Measurements from ENCODE around the gene ZNF397. TPM values are rescaled to one million over a fixed set of nuclear protein-coding genes. Genes with fewer than 3 reads are reported as not detected.

The ZNF397 gene
- total and polyA plus RNA-seq, 2 of the 13 experiments (the other 11 are each of a cell fraction or from before 2014, with no cell fraction given), result 4.7 to 9.4 TPM

DNA sequence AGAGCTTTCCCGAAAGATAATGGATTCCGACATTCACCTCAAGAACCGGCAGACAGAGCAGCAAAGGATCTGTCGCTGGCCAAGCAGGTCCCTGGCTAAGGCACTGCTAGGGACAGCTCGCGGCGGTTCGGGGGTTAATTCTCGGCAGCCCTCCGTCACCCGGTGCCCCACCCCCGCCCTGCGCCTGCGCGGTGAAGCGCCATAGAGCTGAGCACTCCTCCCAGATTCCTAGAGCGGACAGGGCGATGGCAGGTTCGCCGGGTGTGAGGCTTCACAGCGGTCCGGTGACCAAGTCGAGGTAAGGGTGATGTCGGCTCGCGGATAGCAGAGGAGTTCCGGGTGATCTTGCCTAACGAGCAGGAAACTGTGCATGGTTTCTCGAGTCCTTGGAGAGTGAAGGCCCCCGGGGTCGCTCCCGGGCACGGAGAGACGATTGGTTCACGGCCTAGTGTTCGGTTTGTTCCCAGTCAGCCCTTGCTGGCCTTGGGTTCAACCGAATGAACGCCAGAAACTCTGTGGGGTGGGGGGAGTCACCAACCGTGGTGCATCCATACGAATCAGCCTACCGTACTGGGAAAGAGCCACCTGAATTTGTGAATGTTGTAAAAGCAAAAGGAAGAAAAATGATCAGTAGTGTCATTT, 49.4 kb downstream of the ZNF397 start, which contains the start of gene ZSCAN30 (continued):
- TF ChIP-seq, protein P1, sequence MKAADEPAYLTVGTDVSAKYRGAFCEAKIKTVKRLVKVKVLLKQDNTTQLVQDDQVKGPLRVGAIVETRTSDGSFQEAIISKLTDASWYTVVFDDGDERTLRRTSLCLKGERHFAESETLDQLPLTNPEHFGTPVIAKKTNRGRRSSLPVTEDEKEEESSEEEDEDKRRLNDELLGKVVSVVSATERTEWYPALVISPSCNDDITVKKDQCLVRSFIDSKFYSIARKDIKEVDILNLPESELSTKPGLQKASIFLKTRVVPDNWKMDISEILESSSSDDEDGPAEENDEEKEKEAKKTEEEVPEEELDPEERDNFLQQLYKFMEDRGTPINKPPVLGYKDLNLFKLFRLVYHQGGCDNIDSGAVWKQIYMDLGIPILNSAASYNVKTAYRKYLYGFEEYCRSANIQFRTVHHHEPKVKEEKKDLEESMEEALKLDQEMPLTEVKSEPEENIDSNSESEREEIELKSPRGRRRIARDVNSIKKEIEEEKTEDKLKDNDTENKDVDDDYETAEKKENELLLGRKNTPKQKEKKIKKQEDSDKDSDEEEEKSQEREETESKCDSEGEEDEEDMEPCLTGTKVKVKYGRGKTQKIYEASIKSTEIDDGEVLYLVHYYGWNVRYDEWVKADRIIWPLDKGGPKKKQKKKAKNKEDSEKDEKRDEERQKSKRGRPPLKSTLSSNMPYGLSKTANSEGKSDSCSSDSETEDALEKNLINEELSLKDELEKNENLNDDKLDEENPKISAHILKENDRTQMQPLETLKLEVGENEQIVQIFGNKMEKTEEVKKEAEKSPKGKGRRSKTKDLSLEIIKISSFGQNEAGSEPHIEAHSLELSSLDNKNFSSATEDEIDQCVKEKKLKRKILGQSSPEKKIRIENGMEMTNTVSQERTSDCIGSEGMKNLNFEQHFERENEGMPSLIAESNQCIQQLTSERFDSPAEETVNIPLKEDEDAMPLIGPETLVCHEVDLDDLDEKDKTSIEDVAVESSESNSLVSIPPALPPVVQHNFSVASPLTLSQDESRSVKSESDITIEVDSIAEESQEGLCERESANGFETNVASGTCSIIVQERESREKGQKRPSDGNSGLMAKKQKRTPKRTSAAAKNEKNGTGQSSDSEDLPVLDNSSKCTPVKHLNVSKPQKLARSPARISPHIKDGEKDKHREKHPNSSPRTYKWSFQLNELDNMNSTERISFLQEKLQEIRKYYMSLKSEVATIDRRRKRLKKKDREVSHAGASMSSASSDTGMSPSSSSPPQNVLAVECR (CRISPR knock-in tag; IDR thresholded peaks at IDR 0.05; ENCODE audit: borderline replicate concordance), result peak; percentile 92
- TF ChIP-seq HES4 (CRISPR knock-in tag; IDR thresholded peaks at IDR 0.05; ENCODE audit: borderline replicate concordance), result peak; percentile 99
- peak; percentile 92 for TF ChIP-seq ZNF816 (CRISPR knock-in tag; IDR thresholded peaks at IDR 0.05; ENCODE audit: borderline replicate concordance)
- TF ChIP-seq JUNB (CRISPR knock-in tag; IDR thresholded peaks at IDR 0.05; ENCODE audit: borderline replicate concordance), result no peak
- no peak for TF ChIP-seq HOXA9 (CRISPR knock-in tag; IDR thresholded peaks at IDR 0.05; ENCODE audit: borderline replicate concordance)
- TF ChIP-seq MYC (CRISPR knock-in tag; IDR thresholded peaks at IDR 0.05; ENCODE audit: borderline replicate concordance), result peak; percentile 79
- peak; percentile 83; the same call in 1 of the 2 replicates for TF ChIP-seq ZNF644 (CRISPR knock-in tag; IDR thresholded peaks at IDR 0.05; ENCODE audit: low read depth)
- no peak for TF ChIP-seq ZNF17 (CRISPR knock-in tag; IDR thresholded peaks at IDR 0.05)
- TF ChIP-seq ZNF7 (CRISPR knock-in tag; IDR thresholded peaks at IDR 0.05), result no peak
- no peak for TF ChIP-seq NR2F1 (CRISPR knock-in tag; IDR thresholded peaks at IDR 0.05)
- TF ChIP-seq ZNF710 (CRISPR knock-in tag; IDR thresholded peaks at IDR 0.05; ENCODE audit: borderline replicate concordance), result no peak; the same call in 1 of the 2 replicates
- no peak for TF ChIP-seq CHD4 (IDR thresholded peaks at IDR 0.05; ENCODE audit: borderline replicate concordance, low read length)
- no peak for TF ChIP-seq TBL1XR1 (IDR thresholded peaks at IDR 0.05; ENCODE audit: borderline replicate concordance, low read length, partially characterized antibody)
- peak; percentile 92 for TF ChIP-seq THAP11 (CRISPR knock-in tag; IDR thresholded peaks at IDR 0.05)
- TF ChIP-seq ZNF83 (CRISPR knock-in tag; IDR thresholded peaks at IDR 0.05; ENCODE audit: borderline replicate concordance), result 0 out of 2 replicates have a peak, but pooled peaks have one; percentile 60
- TF ChIP-seq ZFX (CRISPR knock-in tag; IDR thresholded peaks at IDR 0.05; ENCODE audit: low read depth), result peak; percentile 98
- TF ChIP-seq TSC22D2 (CRISPR knock-in tag; IDR thresholded peaks at IDR 0.05; ENCODE audit: borderline replicate concordance), result peak; percentile 43; the same call in 1 of the 2 replicates
- TF ChIP-seq ZNF775 (CRISPR knock-in tag; IDR thresholded peaks at IDR 0.05; ENCODE audit: borderline replicate concordance), result no peak
- TF ChIP-seq RORA (CRISPR knock-in tag; IDR thresholded peaks at IDR 0.05), result no peak

All from HepG2 (cell line).